Liver (tissue), 9 donors: ENCODE measurements around the gene SNX6. TPM values are rescaled to one million over a fixed set of nuclear protein-coding genes. Genes with fewer than 3 reads are reported as not detected.

Experiments used
- DNase-seq: peaks from one replicate; pipeline ENCODE4 v3.0.0-alpha.2; 2017; ENCODE audit warnings: low spot score
- H3K27ac ChIP-seq, 2 donors: one replicate each; pipeline ENCODE4 v1.7.0; 2013; ENCODE audit warnings: inconsistent platforms in 2 of 2, low read length in 2 of 2, control low read depth in 1 of 2, low read depth in 1 of 2, mild to moderate bottlenecking in 1 of 2
- H3K27me3 ChIP-seq, 4 donors: one replicate each; pipeline versions ENCODE4 v1.6.1 to v1.7.0; 2013; ENCODE audit warnings: low read length in 3 of 4, inconsistent platforms in 1 of 4, mild to moderate bottlenecking in 1 of 4, moderate library complexity in 1 of 4; ENCODE audit not compliant: control insufficient read depth in 4 of 4, insufficient read depth in 4 of 4
- H3K36me3 ChIP-seq, 4 donors: one replicate each; pipeline versions ENCODE4 v1.6.1 to v1.7.0; 2013; ENCODE audit warnings: low read length in 3 of 4, mild to moderate bottlenecking in 3 of 4, low read depth in 1 of 4, moderate library complexity in 1 of 4; ENCODE audit not compliant: control insufficient read depth in 4 of 4, insufficient read depth in 3 of 4
- H3K4me1 ChIP-seq, 4 donors: one replicate each; pipeline versions ENCODE4 v1.6.1 to v1.7.0; 2013; ENCODE audit warnings: low read length in 3 of 4, mild to moderate bottlenecking in 3 of 4, moderate library complexity in 1 of 4; ENCODE audit not compliant: control insufficient read depth in 4 of 4, insufficient read depth in 4 of 4
- H3K4me3 ChIP-seq, 3 donors: one replicate each; pipeline versions ENCODE4 v1.6.1 to v1.7.0; 2013; ENCODE audit warnings: low read length in 3 of 3, control low read depth in 1 of 3, low read depth in 1 of 3, mild to moderate bottlenecking in 1 of 3
- H3K9ac ChIP-seq, 2 donors: one replicate each; pipeline ENCODE4 v1.7.0; 2013; ENCODE audit warnings: low read length in 2 of 2, mild to moderate bottlenecking in 2 of 2, moderate library complexity in 2 of 2, control low read depth in 1 of 2, low read depth in 1 of 2
- H3K9me3 ChIP-seq, 4 donors: one replicate each; pipeline versions ENCODE4 v1.6.1 to v1.7.0; 2013; ENCODE audit warnings: low read length in 3 of 4; ENCODE audit not compliant: control insufficient read depth in 4 of 4
- EGR1 ChIP-seq, 2 donors: IDR thresholded peaks; 2 replicates each; pipeline ENCODE4 v1.6.1; 2016 to 2018; ENCODE audit warnings: antibody characterized with exemption in 2 of 2, low read depth in 2 of 2
- FOXA1 ChIP-seq: IDR thresholded peaks from 2 replicates; pipeline ENCODE4 v1.6.1; 2016; ENCODE audit warnings: antibody characterized with exemption
- FOXA2 ChIP-seq: IDR thresholded peaks from 2 replicates; pipeline ENCODE4 v1.6.1; 2016; ENCODE audit warnings: antibody characterized with exemption
- GABPA ChIP-seq, 2 donors: IDR thresholded peaks in 1 of 2; conservative IDR thresholded peaks in 1 of 2; 2 replicates each; pipeline ENCODE4 v1.6.1; 2016; ENCODE audit warnings: antibody characterized with exemption in 2 of 2, mild to moderate bottlenecking in 1 of 2, moderate library complexity in 1 of 2
- HNF4A ChIP-seq, 2 donors: conservative IDR thresholded peaks; 2 replicates each; pipeline ENCODE4 v1.6.1; 2016; ENCODE audit warnings: antibody characterized with exemption in 2 of 2, mild to moderate bottlenecking in 2 of 2
- HNF4G ChIP-seq: IDR thresholded peaks from 2 replicates; pipeline ENCODE4 v1.6.1; 2016; ENCODE audit warnings: antibody characterized with exemption
- JUND ChIP-seq, 2 donors: IDR thresholded peaks; 2 replicates each; pipeline ENCODE4 v1.6.1; 2016; ENCODE audit warnings: antibody characterized with exemption in 2 of 2
- NR2F2 ChIP-seq: IDR thresholded peaks from 2 replicates; pipeline ENCODE4 v1.6.1; 2016; ENCODE audit warnings: antibody characterized with exemption
- RAD21 ChIP-seq, 2 donors: IDR thresholded peaks; 2 replicates each; pipeline ENCODE4 v1.6.1; 2016; ENCODE audit warnings: antibody characterized with exemption in 2 of 2, mild to moderate bottlenecking in 2 of 2
- RXRA ChIP-seq, 2 donors: IDR thresholded peaks; 2 replicates each; pipeline ENCODE4 v1.6.1; 2017 to 2018; ENCODE audit warnings: antibody characterized with exemption in 2 of 2, mild to moderate bottlenecking in 1 of 2
- SP1 ChIP-seq: IDR thresholded peaks from 2 replicates; pipeline ENCODE4 v1.6.1; 2018; ENCODE audit warnings: antibody characterized with exemption, mild to moderate bottlenecking
- TAF1 ChIP-seq: conservative IDR thresholded peaks from 2 replicates; pipeline ENCODE4 v1.6.1; 2016; ENCODE audit warnings: antibody characterized with exemption, mild to moderate bottlenecking
- YY1 ChIP-seq: IDR thresholded peaks from 2 replicates; pipeline ENCODE4 v1.6.1; 2016; ENCODE audit warnings: antibody characterized with exemption, mild to moderate bottlenecking
- WGBS: extraction: QIAGEN DNeasy Blood & Tissue Kit; methylation state at CpG from one replicate; pipeline ENCODE4 v1.1.7; 2013; 5-methylcytosine and 5-hydroxymethylcytosine counted together
- polyA plus RNA-seq, 2 donors: library from polyadenylated mRNA; stranded (reverse) in 1 of 2; unstranded in 1 of 2; fragments of 200-250 nt in 1 of 2; fragments of >200 nt in 1 of 2; fragmentation: Nextera tagmentation in 1 of 2; extraction: Ambion mirVana in 1 of 2; gene quantifications; one replicate each; pipeline versions ENCODE4 v1.2.1 to v1.2.3, GENCODE V29; 2013 to 2015
- total RNA-seq, 2 donors: library from RNA; depleted of rRNA; stranded (reverse); fragments of >200 nt; gene quantifications; one replicate each; pipeline ENCODE4 v1.2.3, GENCODE V29; 2014
- TF ChIP-seq, protein P1 (sequence below): fragments of 150-350 bp; IDR thresholded peaks from 2 replicates; pipeline ENCODE4 v1.5.1; 2017; ENCODE audit warnings: improper control_type of control experiment, low read depth, low read length; ENCODE audit not compliant: missing input control
- TF ChIP-seq, protein P2 (sequence below): IDR thresholded peaks from 2 replicates; pipeline ENCODE4 v1.6.1; 2016; ENCODE audit warnings: antibody characterized with exemption
- TF ChIP-seq, protein P3 (sequence below): IDR thresholded peaks from 2 replicates; pipeline ENCODE4 v1.6.1; 2016; ENCODE audit warnings: antibody characterized with exemption
- TF ChIP-seq, protein P4 (sequence below): IDR thresholded peaks from 2 replicates; pipeline ENCODE4 v1.6.1; 2016; ENCODE audit warnings: antibody characterized with exemption, mild to moderate bottlenecking
- donor health status: healthy.
- donor health status: healthy.
- donor health status: healthy.
- donor health status: healthy.
- donor health status: healthy.

SNX6 gene
- total and polyA plus RNA-seq, 4 donors = 23.5 to 62.2 (median 42.0) TPM

DNA sequence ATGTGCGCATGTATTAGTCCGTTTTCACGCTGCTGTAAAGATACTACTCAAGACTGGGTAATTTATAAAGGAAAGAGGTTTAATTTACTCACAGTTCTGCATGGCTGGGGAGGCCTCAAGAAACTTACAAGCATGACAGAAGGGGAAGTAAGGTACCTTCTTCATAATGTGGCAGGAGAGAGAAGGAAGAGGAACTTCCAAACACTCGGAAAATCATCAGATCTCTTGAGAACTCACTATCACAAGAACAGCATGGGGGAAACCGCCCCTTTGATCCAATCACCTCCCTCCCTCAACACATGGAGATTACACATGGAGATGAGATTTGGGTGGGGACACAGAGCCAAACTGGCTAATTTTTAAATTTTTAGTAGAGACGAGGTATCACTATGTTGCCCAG lies 41.8 kb upstream of the SNX6 start:
- DNase-seq = no peak
- no peak for TF ChIP-seq FOXA1
- no peak for TF ChIP-seq RXRA (IDR thresholded peaks at IDR 0.05)
- TF ChIP-seq TAF1 = no peak
- no peak for TF ChIP-seq GABPA (IDR thresholded peaks at IDR 0.05 in 1 of 2, conservative IDR thresholded peaks at IDR 0.05 in 1 of 2)
- TF ChIP-seq HNF4A (conservative IDR thresholded peaks at IDR 0.05) = no peak
- TF ChIP-seq YY1 = no peak
- TF ChIP-seq HNF4G = no peak
- TF ChIP-seq NR2F2 = no peak
- no peak for TF ChIP-seq SP1
- TF ChIP-seq FOXA2 = no peak
- TF ChIP-seq, protein P1, sequence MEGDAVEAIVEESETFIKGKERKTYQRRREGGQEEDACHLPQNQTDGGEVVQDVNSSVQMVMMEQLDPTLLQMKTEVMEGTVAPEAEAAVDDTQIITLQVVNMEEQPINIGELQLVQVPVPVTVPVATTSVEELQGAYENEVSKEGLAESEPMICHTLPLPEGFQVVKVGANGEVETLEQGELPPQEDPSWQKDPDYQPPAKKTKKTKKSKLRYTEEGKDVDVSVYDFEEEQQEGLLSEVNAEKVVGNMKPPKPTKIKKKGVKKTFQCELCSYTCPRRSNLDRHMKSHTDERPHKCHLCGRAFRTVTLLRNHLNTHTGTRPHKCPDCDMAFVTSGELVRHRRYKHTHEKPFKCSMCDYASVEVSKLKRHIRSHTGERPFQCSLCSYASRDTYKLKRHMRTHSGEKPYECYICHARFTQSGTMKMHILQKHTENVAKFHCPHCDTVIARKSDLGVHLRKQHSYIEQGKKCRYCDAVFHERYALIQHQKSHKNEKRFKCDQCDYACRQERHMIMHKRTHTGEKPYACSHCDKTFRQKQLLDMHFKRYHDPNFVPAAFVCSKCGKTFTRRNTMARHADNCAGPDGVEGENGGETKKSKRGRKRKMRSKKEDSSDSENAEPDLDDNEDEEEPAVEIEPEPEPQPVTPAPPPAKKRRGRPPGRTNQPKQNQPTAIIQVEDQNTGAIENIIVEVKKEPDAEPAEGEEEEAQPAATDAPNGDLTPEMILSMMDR = no peak
- TF ChIP-seq, protein P2, sequence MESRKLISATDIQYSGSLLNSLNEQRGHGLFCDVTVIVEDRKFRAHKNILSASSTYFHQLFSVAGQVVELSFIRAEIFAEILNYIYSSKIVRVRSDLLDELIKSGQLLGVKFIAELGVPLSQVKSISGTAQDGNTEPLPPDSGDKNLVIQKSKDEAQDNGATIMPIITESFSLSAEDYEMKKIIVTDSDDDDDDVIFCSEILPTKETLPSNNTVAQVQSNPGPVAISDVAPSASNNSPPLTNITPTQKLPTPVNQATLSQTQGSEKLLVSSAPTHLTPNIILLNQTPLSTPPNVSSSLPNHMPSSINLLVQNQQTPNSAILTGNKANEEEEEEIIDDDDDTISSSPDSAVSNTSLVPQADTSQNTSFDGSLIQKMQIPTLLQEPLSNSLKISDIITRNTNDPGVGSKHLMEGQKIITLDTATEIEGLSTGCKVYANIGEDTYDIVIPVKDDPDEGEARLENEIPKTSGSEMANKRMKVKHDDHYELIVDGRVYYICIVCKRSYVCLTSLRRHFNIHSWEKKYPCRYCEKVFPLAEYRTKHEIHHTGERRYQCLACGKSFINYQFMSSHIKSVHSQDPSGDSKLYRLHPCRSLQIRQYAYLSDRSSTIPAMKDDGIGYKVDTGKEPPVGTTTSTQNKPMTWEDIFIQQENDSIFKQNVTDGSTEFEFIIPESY = no peak
- TF ChIP-seq, protein P3, sequence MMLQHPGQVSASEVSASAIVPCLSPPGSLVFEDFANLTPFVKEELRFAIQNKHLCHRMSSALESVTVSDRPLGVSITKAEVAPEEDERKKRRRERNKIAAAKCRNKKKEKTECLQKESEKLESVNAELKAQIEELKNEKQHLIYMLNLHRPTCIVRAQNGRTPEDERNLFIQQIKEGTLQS = no peak
- TF ChIP-seq RAD21 (IDR thresholded peaks at IDR 0.05) = no peak
- TF ChIP-seq, protein P4, sequence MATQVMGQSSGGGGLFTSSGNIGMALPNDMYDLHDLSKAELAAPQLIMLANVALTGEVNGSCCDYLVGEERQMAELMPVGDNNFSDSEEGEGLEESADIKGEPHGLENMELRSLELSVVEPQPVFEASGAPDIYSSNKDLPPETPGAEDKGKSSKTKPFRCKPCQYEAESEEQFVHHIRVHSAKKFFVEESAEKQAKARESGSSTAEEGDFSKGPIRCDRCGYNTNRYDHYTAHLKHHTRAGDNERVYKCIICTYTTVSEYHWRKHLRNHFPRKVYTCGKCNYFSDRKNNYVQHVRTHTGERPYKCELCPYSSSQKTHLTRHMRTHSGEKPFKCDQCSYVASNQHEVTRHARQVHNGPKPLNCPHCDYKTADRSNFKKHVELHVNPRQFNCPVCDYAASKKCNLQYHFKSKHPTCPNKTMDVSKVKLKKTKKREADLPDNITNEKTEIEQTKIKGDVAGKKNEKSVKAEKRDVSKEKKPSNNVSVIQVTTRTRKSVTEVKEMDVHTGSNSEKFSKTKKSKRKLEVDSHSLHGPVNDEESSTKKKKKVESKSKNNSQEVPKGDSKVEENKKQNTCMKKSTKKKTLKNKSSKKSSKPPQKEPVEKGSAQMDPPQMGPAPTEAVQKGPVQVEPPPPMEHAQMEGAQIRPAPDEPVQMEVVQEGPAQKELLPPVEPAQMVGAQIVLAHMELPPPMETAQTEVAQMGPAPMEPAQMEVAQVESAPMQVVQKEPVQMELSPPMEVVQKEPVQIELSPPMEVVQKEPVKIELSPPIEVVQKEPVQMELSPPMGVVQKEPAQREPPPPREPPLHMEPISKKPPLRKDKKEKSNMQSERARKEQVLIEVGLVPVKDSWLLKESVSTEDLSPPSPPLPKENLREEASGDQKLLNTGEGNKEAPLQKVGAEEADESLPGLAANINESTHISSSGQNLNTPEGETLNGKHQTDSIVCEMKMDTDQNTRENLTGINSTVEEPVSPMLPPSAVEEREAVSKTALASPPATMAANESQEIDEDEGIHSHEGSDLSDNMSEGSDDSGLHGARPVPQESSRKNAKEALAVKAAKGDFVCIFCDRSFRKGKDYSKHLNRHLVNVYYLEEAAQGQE = no peak
- TF ChIP-seq JUND (IDR thresholded peaks at IDR 0.05) = no peak
- no peak for TF ChIP-seq EGR1 (IDR thresholded peaks at IDR 0.05; ENCODE audit: low read depth in 2 of 2)
- Histone ChIP-seq H3K27me3 (no peaks in the 10 kb centered on the region), H3K36me3 (no peaks in the 10 kb centered on the region), H3K27ac (no peak overlapping the region), H3K9me3 (no peaks in the 10 kb centered on the region), H3K4me3 (no peak overlapping the region), H3K9ac (no peak overlapping the region), H3K4me1 (peaks cover 0 to 3% (median 2%) of the 10 kb centered on the region in 4 donors)
- 62% methylated on average over 6 of the region's 6 CpGs for WGBS

DNA sequence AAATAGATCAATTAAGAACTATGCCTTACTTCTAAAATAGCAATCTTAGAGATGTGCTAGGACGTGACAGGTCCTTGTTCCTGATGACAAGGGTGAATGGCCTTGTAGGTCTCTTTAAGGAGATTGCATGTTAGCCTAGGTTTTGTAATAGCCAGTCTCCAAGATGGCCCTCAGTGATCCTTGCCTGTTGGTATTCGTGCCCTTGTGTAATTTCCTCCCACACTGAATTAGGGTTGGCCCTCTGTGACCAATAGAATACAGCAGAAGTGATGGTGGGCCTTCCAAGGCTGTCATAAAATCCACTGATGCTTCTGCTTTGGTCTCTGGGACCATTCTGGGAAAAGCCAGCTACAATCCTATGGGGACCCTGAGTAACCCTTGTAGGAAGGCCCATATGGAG lies 38.2 kb upstream of the SNX6 start:
- H3K27me3 ChIP-seq = no peaks in the 10 kb centered on the region
- no peaks in the 10 kb centered on the region for H3K4me1 ChIP-seq
- no peak overlapping the region for H3K27ac ChIP-seq
- WGBS = 84% methylated on average over 2 of the region's 2 CpGs
- no peak for DNase-seq
- no peak overlapping the region for H3K4me3 ChIP-seq
- no peak overlapping the region for H3K9ac ChIP-seq
- no peaks in the 10 kb centered on the region for H3K9me3 ChIP-seq
- H3K36me3 ChIP-seq = no peaks in the 10 kb centered on the region
- TF ChIP-seq, protein P1 = no peak
- TF ChIP-seq RAD21 (IDR thresholded peaks at IDR 0.05) = no peak
- TF ChIP-seq GABPA (IDR thresholded peaks at IDR 0.05 in 1 of 2, conservative IDR thresholded peaks at IDR 0.05 in 1 of 2) = no peak
- TF ChIP-seq FOXA1 = no peak
- TF ChIP-seq NR2F2 = no peak
- TF ChIP-seq JUND (IDR thresholded peaks at IDR 0.05) = no peak
- no peak for TF ChIP-seq HNF4A (conservative IDR thresholded peaks at IDR 0.05)
- TF ChIP-seq, protein P2 = no peak
- TF ChIP-seq TAF1 = no peak
- TF ChIP-seq HNF4G = no peak
- no peak for TF ChIP-seq FOXA2
